ENCODE data around the gene LEFTY2.
"Not testable (repeated sequence)": the region's sequence is repeated elsewhere in the genome, so short reads cannot be mapped to it uniquely, and the experiment has no call there.

LEFTY2 gene

GRCh38 chr1:225953315-225953714, 12.3 kb upstream of the LEFTY2 start:
- DNase-seq, result no peak

GRCh38 chr1:225950905-225951497, 10.0 kb upstream of the LEFTY2 start:
- no peak for DNase-seq

DNA sequence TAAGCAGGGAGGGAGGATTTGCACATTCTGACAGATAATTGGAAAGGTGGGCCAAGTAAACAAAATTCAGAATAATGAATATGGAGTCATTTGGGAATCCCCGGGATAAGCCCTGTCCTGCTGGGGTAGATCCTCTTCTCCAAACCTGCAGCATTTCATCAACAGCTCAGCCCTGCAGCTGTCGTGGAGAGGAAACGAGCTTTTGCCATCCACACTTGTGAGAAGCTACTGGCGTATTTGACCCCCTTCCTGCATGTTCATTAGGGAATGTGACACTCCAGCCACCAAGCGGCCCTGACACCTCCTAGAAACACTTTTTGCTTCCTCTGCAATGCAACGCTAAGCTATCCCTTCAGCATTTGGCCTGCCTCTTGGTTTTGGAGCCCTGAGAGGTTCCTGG, 8.0 kb upstream of the LEFTY2 start:
- DNase-seq, result no peak

GRCh38 chr1:225946803-225947202, 5.8 kb upstream of the LEFTY2 start:
- no peak for DNase-seq

GRCh38 chr1:225946082-225946620, 5.1 kb upstream of the LEFTY2 start:
- DNase-seq, result no peak

- no peak for DNase-seq
Observed at GRCh38 chr1:225945564-225945963, 4.5 kb upstream of the LEFTY2 start.

- DNase-seq, result no peak
Observed at GRCh38 chr1:225944951-225945350, 3.9 kb upstream of the LEFTY2 start.

DNA sequence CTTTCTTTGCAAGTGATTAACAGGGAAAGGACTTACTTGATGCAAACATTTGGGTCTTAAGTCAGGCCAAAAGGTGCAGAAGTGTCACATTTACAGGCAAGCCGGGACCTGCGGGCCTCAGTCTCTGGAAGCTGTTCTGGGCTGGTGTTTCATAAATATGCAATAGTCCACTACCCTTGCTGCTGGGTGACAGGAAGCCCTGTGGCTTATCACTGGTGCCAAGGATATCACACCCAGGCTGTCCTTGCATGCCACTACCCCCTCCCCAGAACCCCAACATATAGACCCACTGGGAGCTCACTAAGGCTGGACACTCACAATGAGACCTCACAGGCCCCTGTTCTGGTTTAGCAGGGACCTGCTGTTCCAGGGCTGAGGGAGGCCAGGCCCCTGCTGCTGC, 3.4 kb upstream of the LEFTY2 start:
- no peak for DNase-seq

DNA sequence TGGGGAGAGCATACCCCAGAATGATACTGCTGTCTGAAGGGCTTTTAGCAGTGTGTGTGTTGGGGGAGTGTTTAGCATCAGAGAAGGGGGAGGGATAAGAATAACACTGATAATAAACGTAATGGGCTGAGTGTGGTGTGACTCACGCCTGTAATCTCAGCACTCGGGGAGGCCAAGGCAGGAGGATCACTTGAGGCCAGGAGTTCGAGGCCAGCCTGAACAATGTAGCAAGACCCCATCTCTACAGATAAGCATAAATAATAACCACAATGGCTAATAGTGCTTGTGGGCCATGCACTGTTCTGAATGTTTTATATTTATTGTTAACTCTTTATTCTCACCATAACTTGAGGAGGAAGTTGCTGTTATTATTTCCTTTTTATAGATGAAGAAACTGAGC, 2.6 kb upstream of the LEFTY2 start:
- no peak for DNase-seq

DNA sequence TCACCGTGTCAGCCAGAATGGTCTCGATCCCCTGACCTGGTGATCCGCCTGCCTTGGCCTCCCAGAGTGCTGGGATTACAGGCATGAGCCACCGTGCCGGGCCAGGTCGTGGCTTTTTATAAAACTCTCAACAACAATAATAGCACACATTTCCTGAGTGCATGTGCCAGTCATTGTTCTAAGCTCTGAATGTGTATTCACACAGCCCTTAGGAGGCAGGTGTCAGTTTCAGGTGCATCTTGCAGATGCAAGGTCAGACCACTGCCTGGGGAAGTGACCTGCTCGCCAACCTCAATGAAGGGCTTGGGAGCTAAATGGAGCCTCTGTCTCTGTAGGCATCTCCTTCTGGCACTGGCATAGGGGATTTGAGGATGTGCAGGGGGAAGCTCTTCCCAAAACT, 1.6 kb upstream of the LEFTY2 start:
- DNase-seq, result no peak

- no peak for DNase-seq
Observed at GRCh38 chr1:225941942-225942222, 862 bp upstream of the LEFTY2 start.

GRCh38 chr1:225940385-225941151, 452 bp downstream of the LEFTY2 start:
- DNase-seq, result no peak

DNA sequence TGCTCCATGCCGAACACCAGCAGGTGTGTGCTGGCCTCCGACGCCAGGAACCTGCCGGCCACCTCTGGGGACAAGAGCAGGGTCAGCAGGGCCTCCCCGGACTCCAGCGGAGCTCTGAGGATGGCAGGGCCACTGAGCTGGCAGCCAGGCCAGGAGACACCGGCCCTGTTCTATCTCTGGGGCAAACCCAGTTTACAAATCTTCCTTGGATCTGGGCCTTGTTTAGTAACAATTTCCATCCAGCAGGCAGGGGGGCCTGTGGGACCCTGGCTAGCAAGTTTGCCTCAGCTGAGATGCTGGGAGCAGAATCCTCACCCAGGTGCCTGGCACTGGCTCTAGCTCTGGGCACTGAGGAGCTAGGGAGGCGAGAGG, 1.1 kb downstream of the LEFTY2 start:
- not testable (repeated sequence) for DNase-seq

DNA sequence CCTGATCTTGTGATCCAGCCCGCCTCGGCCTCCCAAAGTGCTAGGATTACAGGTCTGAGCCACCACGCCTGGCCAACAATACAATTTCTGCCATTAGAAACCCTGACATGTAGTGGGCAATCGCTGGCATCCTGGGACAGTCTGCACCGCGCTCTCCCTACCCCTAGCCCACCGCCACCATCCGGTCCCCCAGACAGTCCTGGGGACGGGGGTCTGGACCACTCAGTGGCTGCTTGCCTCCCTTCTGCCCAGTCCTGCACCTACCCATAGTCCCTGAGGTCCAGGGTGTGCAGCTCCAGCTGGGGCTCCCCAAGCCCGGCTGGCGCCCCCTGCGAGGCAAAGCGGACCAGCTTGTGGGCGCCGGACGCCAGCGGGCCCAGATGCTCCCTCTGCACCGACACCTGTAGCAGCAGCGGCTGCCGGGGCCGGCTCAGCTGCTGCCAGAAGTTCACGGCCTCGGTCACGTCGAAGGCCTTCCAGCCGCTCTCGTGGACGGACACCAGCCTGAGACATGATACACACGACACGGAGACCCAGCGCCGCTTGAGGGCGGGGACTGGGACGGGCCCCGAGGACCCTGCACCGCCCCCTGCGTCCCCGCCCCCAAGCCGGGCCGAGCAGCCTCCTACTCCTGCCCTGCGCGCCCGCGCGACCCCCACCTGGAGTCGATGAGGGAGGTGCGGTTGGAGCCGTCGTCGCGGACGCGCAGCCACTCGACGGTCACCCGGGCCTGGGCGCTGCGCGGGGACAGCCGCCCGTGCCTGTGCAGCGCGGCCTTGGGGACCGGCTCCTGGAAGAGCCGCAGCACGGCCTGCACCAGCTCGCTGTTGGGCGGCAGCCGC, 1.7 kb downstream of the LEFTY2 start:
- DNase-seq, result not testable (repeated sequence)

DNA sequence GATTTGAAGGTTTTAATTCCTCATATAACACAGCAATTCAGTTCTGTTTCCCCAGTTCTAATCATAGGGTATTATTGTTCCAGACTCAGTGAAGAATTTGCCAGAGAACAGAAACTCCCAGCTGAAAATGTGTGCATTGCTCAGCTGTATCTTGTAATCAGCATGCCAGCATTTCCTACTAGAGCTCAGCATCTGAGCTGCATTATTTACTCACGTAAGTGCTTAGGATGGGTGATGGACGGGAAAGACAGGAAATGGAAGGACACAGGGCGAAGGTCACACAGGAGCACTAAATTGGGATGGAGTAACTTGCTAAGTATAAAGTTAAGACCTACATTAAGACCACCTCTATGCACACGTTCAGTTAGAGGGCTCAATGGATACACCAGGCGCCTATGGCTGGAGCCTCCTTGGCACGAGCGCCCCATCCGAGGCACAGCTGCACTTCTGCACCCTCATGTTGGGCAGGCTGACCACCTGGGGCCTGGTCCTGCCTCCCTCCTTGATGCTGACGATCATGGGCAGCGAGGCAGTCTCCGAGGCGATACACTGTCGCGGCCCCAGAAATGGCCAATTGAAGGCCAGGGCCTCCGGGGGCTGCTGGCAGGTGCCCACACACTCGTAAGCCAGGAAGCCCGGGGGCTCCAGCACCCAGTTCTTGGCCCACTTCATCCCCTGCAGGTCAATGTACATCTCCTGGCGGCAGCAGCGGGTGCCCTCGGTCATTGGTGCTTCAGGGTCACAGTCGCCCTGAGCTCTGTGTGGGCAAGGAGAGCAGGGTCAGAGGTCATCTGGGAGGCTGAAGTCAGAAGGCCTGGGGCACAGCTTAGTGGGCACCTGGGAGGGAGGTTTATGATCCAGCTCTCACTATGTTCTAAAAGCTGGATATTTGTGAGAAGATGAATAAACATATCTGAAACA, 3.7 kb downstream of the LEFTY2 start:
- no peak for DNase-seq

- no peak for DNase-seq
Observed at GRCh38 chr1:225936523-225936922, 4.5 kb downstream of the LEFTY2 start.

- DNase-seq, result not testable (repeated sequence)
Observed at GRCh38 chr1:225936086-225936485, 4.9 kb downstream of the LEFTY2 start.

- no peak for DNase-seq
Observed at GRCh38 chr1:225934711-225935110, 6.3 kb downstream of the LEFTY2 start.

DNA sequence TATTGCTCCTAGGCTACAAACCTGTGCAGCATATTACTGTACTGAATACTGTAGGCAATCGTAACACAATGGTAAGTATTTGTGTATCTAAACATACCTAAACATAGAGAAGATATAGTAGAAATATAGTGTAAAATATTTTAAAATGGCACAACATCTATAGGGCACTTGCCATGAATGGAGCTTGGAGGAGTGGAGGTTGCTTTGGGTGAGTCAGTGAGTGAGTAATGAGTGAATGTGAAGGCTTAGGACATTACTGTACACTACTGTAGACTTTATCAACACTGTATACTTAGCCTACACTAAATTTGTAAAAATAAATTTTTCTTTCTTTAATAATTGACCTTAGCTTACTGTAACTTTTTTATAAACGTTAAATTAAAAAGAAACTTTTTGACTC, 7.9 kb downstream of the LEFTY2 start:
- DNase-seq, result no peak

DNA sequence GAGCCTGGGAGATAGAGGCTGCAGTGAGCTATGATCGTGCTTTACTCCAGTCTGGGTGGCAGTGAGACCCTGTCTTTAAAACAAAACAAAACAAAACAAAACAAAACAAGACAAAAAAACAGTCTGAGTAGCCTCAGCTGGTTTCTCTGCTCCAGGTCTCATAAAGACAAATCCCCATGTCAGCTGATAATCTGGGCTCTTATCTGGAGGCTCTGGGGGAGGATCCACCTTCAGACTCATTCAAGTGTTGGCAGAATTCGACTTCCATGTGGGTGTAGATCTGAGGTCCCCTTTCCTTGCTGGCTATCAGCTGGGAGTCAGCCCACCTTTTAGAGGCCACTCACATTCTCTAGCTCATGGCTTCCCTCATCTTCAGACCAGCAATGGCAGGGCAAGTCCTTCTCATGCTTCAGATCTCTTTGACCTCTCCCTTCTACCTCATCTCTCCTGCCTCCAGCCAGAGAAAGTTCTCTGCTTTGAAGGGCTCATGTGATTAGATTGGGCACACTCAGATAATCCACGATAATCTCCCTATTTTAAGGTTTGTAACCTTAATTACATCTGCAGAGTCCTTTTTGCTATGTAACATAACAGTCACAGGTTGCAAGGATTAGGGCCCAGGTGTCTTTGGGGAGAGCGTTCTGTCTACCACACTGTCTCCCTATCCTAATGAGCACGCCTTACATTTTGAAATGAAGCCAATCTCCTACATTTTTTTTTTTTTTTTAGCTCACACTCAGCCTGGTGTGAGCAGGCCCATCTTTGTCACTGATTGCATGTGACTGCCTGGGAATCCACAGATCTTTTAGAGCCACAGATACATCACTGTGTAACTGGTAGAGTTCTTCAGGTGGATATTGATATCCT, 9.5 kb downstream of the LEFTY2 start:
- no peak for DNase-seq

GRCh38 chr1:225930566-225930965, 10.5 kb downstream of the LEFTY2 start:
- DNase-seq, result no peak

DNA sequence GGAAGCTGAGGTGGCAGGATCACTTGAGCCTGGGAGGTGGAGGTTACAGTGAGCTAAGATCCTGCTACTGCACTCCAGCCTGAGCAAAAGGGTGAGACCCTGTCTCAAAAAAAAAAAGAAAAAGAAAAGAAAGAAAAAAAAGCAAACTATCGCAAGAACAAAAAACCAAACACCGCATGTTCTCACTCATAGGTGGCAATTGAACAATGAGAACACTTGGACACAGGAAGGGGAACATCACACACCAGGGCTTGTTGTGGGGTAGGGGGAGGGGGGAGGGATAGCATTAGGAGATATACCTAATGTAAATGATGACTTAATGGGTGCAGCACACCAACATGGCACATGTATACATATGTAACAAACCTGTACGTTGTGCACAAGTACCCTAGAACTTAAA, 11.6 kb downstream of the LEFTY2 start:
- not testable (repeated sequence) for DNase-seq
